ENCODE measurements around the gene PCNX1.
A peak's percentile ranks its signal among the peaks of the same experiment; 100 is the strongest.

Gene PCNX1

GRCh38 chr14:70882776-70883492 lies 24.3 kb upstream of the PCNX1 start:
- Histone ChIP-seq H3K4me1 (ENCODE audit: control insufficient read depth, insufficient read depth, low read length) (no peaks in the 10 kb centered on the region; the same call in 1 of the 2 replicates), H3K36me3 (ENCODE audit: control insufficient read depth in 2 of 2, insufficient read depth in 1 of 2, low read length in 2 of 2) (no peaks in the 10 kb centered on the region), H3K27ac (ENCODE audit: extremely low read depth, low read depth, low read length) (no peak overlapping the region), H3K9me3 (ENCODE audit: control insufficient read depth, insufficient read depth, low read depth, low read length) (no peaks in the 10 kb centered on the region), H3K4me3 (ENCODE audit: low read depth, low read length) (no peak overlapping the region)
- POLR2A ChIA-PET, result no interaction called here
- CTCF ChIA-PET, result interaction anchor here (0.7 kb wide), 1 partner anchor 247 kb away, joined by 4 read pairs; no protein-coding TSS in a partner anchor
- TF ChIP-seq ZNF768 (tag by site-specific recombination; IDR thresholded peaks at IDR 0.05) (no peak), ZNF518A (tag by site-specific recombination; conservative IDR thresholded peaks at IDR 0.05; ENCODE audit: low read depth) (peak; percentile 52)

GRCh38 chr14:70884595-70885342 lies 22.5 kb upstream of the PCNX1 start:
- TF ChIP-seq ZNF548 (tag by site-specific recombination; IDR thresholded peaks at IDR 0.05), result no peak
- H3K4me3 ChIP-seq (ENCODE audit: low read depth, low read length), result no peak overlapping the region
- POLR2A ChIA-PET, result no interaction called here
- CTCF ChIA-PET, result no interaction called here
- no peaks in the 10 kb centered on the region for H3K36me3 ChIP-seq (ENCODE audit: control insufficient read depth in 2 of 2, insufficient read depth in 1 of 2, low read length in 2 of 2)
- H3K27ac ChIP-seq (ENCODE audit: extremely low read depth, low read depth, low read length), result no peak overlapping the region
- H3K9me3 ChIP-seq (ENCODE audit: control insufficient read depth, insufficient read depth, low read depth, low read length), result no peaks in the 10 kb centered on the region
- H3K4me1 ChIP-seq (ENCODE audit: control insufficient read depth, insufficient read depth, low read length), result no peaks in the 10 kb centered on the region; the same call in 1 of the 2 replicates

GRCh38 chr14:70885343-70886022 lies 21.8 kb upstream of the PCNX1 start:
- H3K4me3 ChIP-seq (ENCODE audit: low read depth, low read length), result no peak overlapping the region
- POLR2A ChIA-PET, result no interaction called here
- no peak overlapping the region for H3K27ac ChIP-seq (ENCODE audit: extremely low read depth, low read depth, low read length)
- no peaks in the 10 kb centered on the region for H3K36me3 ChIP-seq (ENCODE audit: control insufficient read depth in 2 of 2, insufficient read depth in 1 of 2, low read length in 2 of 2)
- CTCF ChIA-PET, result no interaction called here
- no peaks in the 10 kb centered on the region for H3K9me3 ChIP-seq (ENCODE audit: control insufficient read depth, insufficient read depth, low read depth, low read length)
- TF ChIP-seq ZNF549 (tag by site-specific recombination; IDR thresholded peaks at IDR 0.05) (no peak), ZSCAN16 (tag by site-specific recombination; IDR thresholded peaks at IDR 0.05) (no peak), KLF9 (tag by site-specific recombination; IDR thresholded peaks at IDR 0.05; ENCODE audit: low read depth) (no peak), ZNF792 (tag by site-specific recombination; IDR thresholded peaks at IDR 0.05) (no peak), ZNF2 (tag by site-specific recombination; IDR thresholded peaks at IDR 0.05) (no peak), ZNF280D (tag by site-specific recombination; IDR thresholded peaks at IDR 0.05) (no peak), PRDM6 (tag by site-specific recombination; IDR thresholded peaks at IDR 0.05) (no peak), ZNF654 (tag by site-specific recombination; IDR thresholded peaks at IDR 0.05; ENCODE audit: low read depth) (no peak), IKZF3 (tag by site-specific recombination; IDR thresholded peaks at IDR 0.05) (no peak)
- H3K4me1 ChIP-seq (ENCODE audit: control insufficient read depth, insufficient read depth, low read length), result no peaks in the 10 kb centered on the region; the same call in 1 of the 2 replicates

All from HEK293 (cell line).